HepG2 (cell line): Measurements from ENCODE around the gene GMPR. TPM values are rescaled to one million over a fixed set of nuclear protein-coding genes. Genes with fewer than 3 reads are reported as not detected.

Experiments used
- ATAC-seq: fragments of 200-7000 bp; cut with Tn5 transposase; 3 replicates; pipeline ENCODE4 v1.9.1; 2020; ENCODE audit warnings: mild to moderate bottlenecking, moderate library complexity
- BruUV-seq: library from RNA; stranded (reverse); fragments of 400-500 nt; replicated peaks from 2 replicates; lab custom pipeline; 2021; lab: Mats Ljungman, UMichigan
- CTCF ChIA-PET: fragments of 300-600 bp; formaldehyde crosslinking; extraction: SDS; loops from one replicate; lab custom pipeline; 2021; ENCODE audit warnings: low total read pairs, inconsistent platforms, low intra/inter-chr PET ratio; lab: Yijun Ruan, JAX
- POLR2A ChIA-PET: fragments of 350-600 bp; sonication (Branson Sonifier 250); formaldehyde crosslinking; loops from one replicate; lab custom pipeline; 2020; ENCODE audit warnings: antibody characterized with exemption, inconsistent platforms; lab: Yijun Ruan, JAX
- DNase-seq: peaks from one replicate; pipeline ENCODE4 v3.0.0-alpha.2; 2015; ENCODE audit warnings: low spot score
- FAIRE-seq: peaks from 3 replicates; lab custom pipeline; 2011; peaks lifted over from hg19 to GRCh38; lab: Jason Lieb, UNC
- H2AFZ ChIP-seq: one replicate; pipeline ENCODE4 v1.6.1; 2011; ENCODE audit warnings: low read length, inconsistent platforms
- H3K27ac ChIP-seq: fragments of 300-600 bp; 3 replicates; pipeline ENCODE4 v1.8.0; 2011; ENCODE audit warnings: mixed run types, mild to moderate bottlenecking, mixed read lengths, low read length, inconsistent platforms; ENCODE audit not compliant: insufficient read depth; ENCODE audit errors: extremely low read length
- H3K27me3 ChIP-seq, 2 experiments: fragments of 200-600 bp in 1 of 2; 2 replicates in 1 of 2; 3 replicates in 1 of 2; pipeline versions ENCODE4 v1.6.0 to v1.8.0; 2011; ENCODE audit warnings: low read length in 2 of 2, mild to moderate bottlenecking in 2 of 2, moderate library complexity in 2 of 2, inconsistent platforms in 1 of 2; ENCODE audit not compliant: insufficient read depth in 2 of 2, control insufficient read depth in 1 of 2
- H3K36me3 ChIP-seq, 2 experiments: fragments of 200-600 bp in 1 of 2; replicated peaks in 1 of 2; 2 replicates in 1 of 2; 3 replicates in 1 of 2; pipeline versions ENCODE4 v1.5.1 to v1.8.0; 2011; ENCODE audit warnings: low read length in 2 of 2, inconsistent platforms in 1 of 2; ENCODE audit not compliant: insufficient read depth in 2 of 2, control insufficient read depth in 1 of 2
- H3K4me1 ChIP-seq: 2 replicates; pipeline ENCODE4 v1.5.1; 2012; ENCODE audit warnings: low read length, inconsistent platforms; ENCODE audit not compliant: insufficient read depth
- H3K4me2 ChIP-seq: 2 replicates; pipeline ENCODE4 v1.6.0; 2011; ENCODE audit warnings: low read depth, low read length, inconsistent platforms
- H3K4me3 ChIP-seq, 3 experiments: fragments of 200-600 bp in 1 of 3; sonication (generic), shearing (Covaris generic) in 1 of 3; replicated peaks in 1 of 3; 2 replicates each; pipeline ENCODE4 v1.5.1; 2011 to 2016; ENCODE audit warnings: low read length in 3 of 3, inconsistent platforms in 2 of 3, low read depth in 2 of 3, mild to moderate bottlenecking in 2 of 3, control low read depth in 1 of 3, mixed read lengths in 1 of 3; ENCODE audit not compliant: insufficient read depth in 1 of 3
- H3K79me2 ChIP-seq: one replicate; pipeline ENCODE4 v1.6.1; 2011; ENCODE audit warnings: low read length, inconsistent platforms; ENCODE audit not compliant: insufficient read depth
- H3K9ac ChIP-seq: 2 replicates; pipeline ENCODE4 v1.6.0; 2011; ENCODE audit warnings: mild to moderate bottlenecking, low read depth, low read length, inconsistent platforms; ENCODE audit not compliant: insufficient read depth
- H3K9me3 ChIP-seq: 2 replicates; pipeline ENCODE4 v1.5.1; 2012; ENCODE audit warnings: mild to moderate bottlenecking, low read length
- H4K20me1 ChIP-seq: 2 replicates; pipeline ENCODE4 v1.6.0; 2011; ENCODE audit warnings: inconsistent platforms, mild to moderate bottlenecking, low read length, moderate library complexity; ENCODE audit not compliant: insufficient read depth
- ARID2 ChIP-seq: sonication (generic); formaldehyde crosslinking; IDR thresholded peaks from 2 replicates; pipeline ENCODE4 v1.8.1; 2022; ENCODE audit warnings: mild to moderate bottlenecking, missing genetic modification reagents, borderline replicate concordance
- CBX1 ChIP-seq: IDR thresholded peaks from one replicate; pipeline ENCODE4 v1.6.1; 2016; ENCODE audit warnings: antibody characterized with exemption, low read depth
- DMAP1 ChIP-seq: IDR thresholded peaks from 2 replicates; pipeline ENCODE4 v1.6.1; 2016
- GATAD1 ChIP-seq: IDR thresholded peaks from 2 replicates; pipeline ENCODE4 v1.6.1; 2016; ENCODE audit warnings: missing genetic modification reagents, missing compliant biosample characterization
- KDM2A ChIP-seq: sonication (generic); formaldehyde crosslinking; IDR thresholded peaks from 2 replicates; pipeline ENCODE4 v1.4.0; 2020; ENCODE audit warnings: low read depth, missing genetic modification reagents, borderline replicate concordance
- MXD4 ChIP-seq: IDR thresholded peaks from 2 replicates; pipeline ENCODE4 v1.6.1; 2016; ENCODE audit warnings: mild to moderate bottlenecking, missing biosample characterization, missing genetic modification reagents
- NR2C2 ChIP-seq: sonication (generic); formaldehyde crosslinking; IDR thresholded peaks from 2 replicates; pipeline ENCODE4 v1.4.0; 2020; ENCODE audit warnings: missing genetic modification reagents, mild to moderate bottlenecking, moderate library complexity, borderline replicate concordance
- PHF8 ChIP-seq: sonication (generic); formaldehyde crosslinking; IDR thresholded peaks from 2 replicates; pipeline ENCODE4 v1.5.0; 2020; ENCODE audit warnings: missing genetic modification reagents
- RARA ChIP-seq: IDR thresholded peaks from 2 replicates; pipeline ENCODE4 v1.6.1; 2016; ENCODE audit warnings: missing genetic modification reagents, missing compliant biosample characterization
- SALL1 ChIP-seq: sonication (generic); formaldehyde crosslinking; IDR thresholded peaks from 2 replicates; pipeline ENCODE4 v1.8.0; 2022; ENCODE audit warnings: mild to moderate bottlenecking, missing genetic modification reagents
- SMARCC2 ChIP-seq: fragments of 450-650 bp; IDR thresholded peaks from 2 replicates; pipeline ENCODE4 v1.6.1; 2017; ENCODE audit warnings: antibody characterized with exemption, mild to moderate bottlenecking
- TFDP2 ChIP-seq: sonication (generic); formaldehyde crosslinking; IDR thresholded peaks from 2 replicates; pipeline ENCODE4 v1.4.0; 2020; ENCODE audit warnings: missing genetic modification reagents
- TSC22D2 ChIP-seq: sonication (generic); formaldehyde crosslinking; IDR thresholded peaks from 2 replicates; pipeline ENCODE4 v1.5.1; 2020; ENCODE audit warnings: missing genetic modification reagents, mild to moderate bottlenecking, borderline replicate concordance
- ZBTB38 ChIP-seq: sonication (generic); formaldehyde crosslinking; IDR thresholded peaks from 2 replicates; pipeline ENCODE4 v1.5.1; 2020; ENCODE audit warnings: mild to moderate bottlenecking, missing genetic modification reagents
- ZFP36L1 ChIP-seq: sonication (generic); formaldehyde crosslinking; IDR thresholded peaks from 2 replicates; pipeline ENCODE4 v1.8.0; 2022; ENCODE audit warnings: mild to moderate bottlenecking, missing genetic modification reagents, moderate library complexity
- ZNF142 ChIP-seq: sonication (generic); formaldehyde crosslinking; IDR thresholded peaks from 2 replicates; pipeline ENCODE4 v1.4.0; 2020; ENCODE audit warnings: missing genetic modification reagents
- ZNF224 ChIP-seq: sonication (generic); formaldehyde crosslinking; IDR thresholded peaks from 2 replicates; pipeline ENCODE4 v1.5.0; 2020; ENCODE audit warnings: mild to moderate bottlenecking, missing genetic modification reagents
- ZNF382 ChIP-seq: sonication (generic); formaldehyde crosslinking; IDR thresholded peaks from 2 replicates; pipeline ENCODE4 v1.5.0; 2020; ENCODE audit warnings: missing genetic modification reagents, mild to moderate bottlenecking, borderline replicate concordance
- ZNF547 ChIP-seq: sonication (generic); formaldehyde crosslinking; IDR thresholded peaks from 2 replicates; pipeline ENCODE4 v1.5.1; 2020; ENCODE audit warnings: mild to moderate bottlenecking, missing genetic modification reagents
- WGBS: methylation state at CpG from one replicate; pipeline ENCODE4 v1.1.6; 2017; ENCODE audit warnings: low lambda C conversion rate; 5-methylcytosine and 5-hydroxymethylcytosine counted together
- in situ Hi-C: cut with HindIII; loops from 2 replicates; pipeline ENCODE4 v1.10.0; 2017; ENCODE audit warnings: low pct_unique_long_range_greater_than_20kb; ENCODE audit not compliant: extremely low pct_ligation_motif_present
- intact Hi-C: fragments of 100-400 bp; cut with micrococcal nuclease; formaldehyde crosslinking; loops from one replicate; pipeline ENCODE4 v1.10.0; 2022; ENCODE audit not compliant: unreplicated experiment
- polyA plus RNA-seq, 8 experiments: library from polyadenylated mRNA; depleted of rRNA in 3 of 8; stranded (reverse) in 7 of 8; unstranded in 1 of 8; fragments of >200 nt; fragmentation: Illumina TruSeq in 4 of 8; extraction: Trizol in 4 of 8; gene quantifications; 2 replicates each; pipeline versions ENCODE4 v1.2.1 to v1.2.3, GENCODE V29; 2011 to 2016; ENCODE audit warnings: low read depth in 4 of 8, missing spikeins in 1 of 8, mixed read lengths in 1 of 8; ENCODE audit not compliant: insufficient read depth in 1 of 8
- total RNA-seq, 5 experiments: library from RNA; depleted of rRNA; stranded (reverse); fragments of >200 nt; fragmentation: Illumina TruSeq; extraction: Trizol; gene quantifications; 2 replicates each; pipeline ENCODE4 v1.2.3, GENCODE V29; 2016; ENCODE audit warnings: low read depth in 1 of 5

The GMPR gene
- total and polyA plus RNA-seq, 2 of the 13 experiments (the other 11 are each of a cell fraction or from before 2014, with no cell fraction given), result not detected

GRCh38 chr6:16277101-16277981 lies 39.0 kb downstream of the GMPR start:
- H3K79me2 ChIP-seq, result no peaks in the 10 kb centered on the region
- intact Hi-C loops, result no loop called here
- ChIA-PET POLR2A (no interaction called here), CTCF (no interaction called here)
- in situ Hi-C loops, result no loop called here
- H3K4me2 ChIP-seq, result peak overlapping the region; percentile 6; the same call in 1 of the 2 replicates
- H3K27ac ChIP-seq, result no peak overlapping the region
- H3K4me3 ChIP-seq, result no peak overlapping the region
- no peaks in the 10 kb centered on the region for H3K36me3 ChIP-seq
- H3K9me3 ChIP-seq, result no peaks in the 10 kb centered on the region
- 14% methylated on average over 18 of the region's 18 CpGs for WGBS
- BruUV-seq, result no TSS peak
- no peaks in the 10 kb centered on the region for H4K20me1 ChIP-seq
- H3K9ac ChIP-seq, result no peak overlapping the region
- ATAC-seq (peak; percentile 96), FAIRE-seq (peak; percentile 63), DNase-seq (peak; percentile 85)
- peaks cover 4 to 17% of the 10 kb centered on the region in 2 experiments; a peak in 4 of 5 replicates for H3K27me3 ChIP-seq
- H2AFZ ChIP-seq, result no peak overlapping the region
- peaks cover 15% of the 10 kb centered on the region for H3K4me1 ChIP-seq
- TF ChIP-seq ZNF142 (CRISPR knock-in tag), result no peak
- TF ChIP-seq SALL1 (CRISPR knock-in tag), result 0 out of 2 replicates have a peak, but pooled peaks have one; percentile 14
- no peak for TF ChIP-seq CBX1
- no peak for TF ChIP-seq ZFP36L1 (CRISPR knock-in tag)
- TF ChIP-seq TSC22D2 (CRISPR knock-in tag), result no peak
- TF ChIP-seq ZBTB38 (CRISPR knock-in tag), result no peak
- no peak for TF ChIP-seq DMAP1 (CRISPR knock-in tag)
- no peak for TF ChIP-seq SMARCC2
- no peak for TF ChIP-seq NR2C2 (CRISPR knock-in tag)
- TF ChIP-seq MXD4 (CRISPR knock-in tag), result no peak
- TF ChIP-seq KDM2A (CRISPR knock-in tag), result peak; percentile 75
- TF ChIP-seq ZNF382 (CRISPR knock-in tag), result no peak
- no peak for TF ChIP-seq GATAD1 (CRISPR knock-in tag)
- no peak for TF ChIP-seq TFDP2 (CRISPR knock-in tag)
- no peak for TF ChIP-seq ZNF547 (CRISPR knock-in tag)
- no peak for TF ChIP-seq PHF8 (CRISPR knock-in tag)
- TF ChIP-seq ARID2 (CRISPR knock-in tag), result no peak
- TF ChIP-seq ZNF224 (CRISPR knock-in tag), result no peak
- TF ChIP-seq RARA (CRISPR knock-in tag), result peak; percentile 33; the same call in 1 of the 2 replicates
